ENCODE results near the gene UPF1. TPM values are rescaled to one million over a fixed set of nuclear protein-coding genes. Genes with fewer than 3 reads are reported as not detected.

UPF1 gene
- polyA plus RNA-seq, 1 of the 3 experiments (the other 2 are of a cell fraction), result 33.3 TPM

GRCh38 chr19:18798384-18799352, 33.1 kb upstream of the UPF1 start:
- DNase-seq, result no peak
- 50% methylated on average over 15 of the region's 22 CpGs for WGBS (ENCODE audit: low lambda C conversion rate)
- ChIA-PET CTCF (interaction anchor here (0.7 to 1.0 kb wide), 2 partner anchors 12 to 49 kb away, joined by 3 to 4 read pairs; no protein-coding TSS in a partner anchor), POLR2A (no interaction called here)
- no peak for TF ChIP-seq GABPA (IDR thresholded peaks at IDR 0.05; ENCODE audit: low read depth)
- TF ChIP-seq MAX (IDR thresholded peaks at IDR 0.05; ENCODE audit: low read depth), result no peak
- no peak for TF ChIP-seq MEF2A (IDR thresholded peaks at IDR 0.05; ENCODE audit: borderline replicate concordance, low read depth)
- no peak for TF ChIP-seq POLR2AphosphoS5 (IDR thresholded peaks at IDR 0.05; ENCODE audit: low read depth, low read length)
- TF ChIP-seq FOSL2 (IDR thresholded peaks at IDR 0.05; ENCODE audit: borderline replicate concordance, low read depth), result no peak
- TF ChIP-seq RAD21 (IDR thresholded peaks at IDR 0.05; ENCODE audit: low read length), result no peak
- no peak for TF ChIP-seq CHD2 (IDR thresholded peaks at IDR 0.05; ENCODE audit: low read length, partially characterized antibody)
- TF ChIP-seq, protein P1, sequence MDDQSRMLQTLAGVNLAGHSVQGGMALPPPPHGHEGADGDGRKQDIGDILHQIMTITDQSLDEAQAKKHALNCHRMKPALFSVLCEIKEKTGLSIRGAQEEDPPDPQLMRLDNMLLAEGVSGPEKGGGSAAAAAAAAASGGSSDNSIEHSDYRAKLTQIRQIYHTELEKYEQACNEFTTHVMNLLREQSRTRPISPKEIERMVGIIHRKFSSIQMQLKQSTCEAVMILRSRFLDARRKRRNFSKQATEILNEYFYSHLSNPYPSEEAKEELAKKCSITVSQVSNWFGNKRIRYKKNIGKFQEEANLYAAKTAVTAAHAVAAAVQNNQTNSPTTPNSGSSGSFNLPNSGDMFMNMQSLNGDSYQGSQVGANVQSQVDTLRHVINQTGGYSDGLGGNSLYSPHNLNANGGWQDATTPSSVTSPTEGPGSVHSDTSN (IDR thresholded peaks at IDR 0.05), result no peak
- TF ChIP-seq NRF1 (IDR thresholded peaks at IDR 0.05; ENCODE audit: low read depth, low read length), result no peak
- TF ChIP-seq SIN3A (IDR thresholded peaks at IDR 0.05; ENCODE audit: borderline replicate concordance, low read depth, low read length), result no peak
- TF ChIP-seq, protein P2, sequence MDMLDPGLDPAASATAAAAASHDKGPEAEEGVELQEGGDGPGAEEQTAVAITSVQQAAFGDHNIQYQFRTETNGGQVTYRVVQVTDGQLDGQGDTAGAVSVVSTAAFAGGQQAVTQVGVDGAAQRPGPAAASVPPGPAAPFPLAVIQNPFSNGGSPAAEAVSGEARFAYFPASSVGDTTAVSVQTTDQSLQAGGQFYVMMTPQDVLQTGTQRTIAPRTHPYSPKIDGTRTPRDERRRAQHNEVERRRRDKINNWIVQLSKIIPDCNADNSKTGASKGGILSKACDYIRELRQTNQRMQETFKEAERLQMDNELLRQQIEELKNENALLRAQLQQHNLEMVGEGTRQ (IDR thresholded peaks at IDR 0.05; ENCODE audit: borderline replicate concordance, low read depth, low read length), result no peak
- TF ChIP-seq MXI1 (IDR thresholded peaks at IDR 0.05; ENCODE audit: low read depth, low read length), result no peak
- Histone ChIP-seq H3K4me3 (ENCODE audit: low read depth in 2 of 2, low read length in 1 of 2) (no peak overlapping the region), H3K36me3 (replicated peaks in 1 of 2; ENCODE audit: control insufficient read depth in 1 of 2, insufficient read depth in 2 of 2, low read length in 1 of 2) (no peaks in the 10 kb centered on the region), H3K27me3 (ENCODE audit: insufficient read depth) (0 out of 2 replicates have a peak, but pooled peaks cover 5% of the 10 kb centered on the region), H3K9me3 (no peaks in the 10 kb centered on the region), H2AFZ (ENCODE audit: low read depth) (no peak overlapping the region), H3K27ac (ENCODE audit: low read depth in 2 of 2, low read length in 1 of 2) (no peak overlapping the region), H3K9me2 (no peaks in the 10 kb centered on the region), H4K20me1 (ENCODE audit: insufficient read depth) (no peaks in the 10 kb centered on the region), H3K9ac (no peak overlapping the region), H3K4me2 (no peak overlapping the region), H3K4me1 (ENCODE audit: control insufficient read depth in 1 of 2, insufficient read depth in 2 of 2, low read depth in 1 of 2, low read length in 1 of 2) (peaks cover 0 to 6% of the 10 kb centered on the region in 2 experiments; a peak in 1 of 4 replicates), H3K79me2 (ENCODE audit: insufficient read depth) (no peaks in the 10 kb centered on the region), H3F3A (replicated peaks; ENCODE audit: insufficient read depth) (no peaks in the 10 kb centered on the region)

- H3F3A ChIP-seq (replicated peaks; ENCODE audit: insufficient read depth), result no peaks in the 10 kb centered on the region
- no peak overlapping the region for H3K4me2 ChIP-seq
- ChIA-PET CTCF (no interaction called here), POLR2A (no interaction called here)
- H3K4me3 ChIP-seq (ENCODE audit: low read depth in 2 of 2, low read length in 1 of 2), result no peak overlapping the region
- no peaks in the 10 kb centered on the region for H4K20me1 ChIP-seq (ENCODE audit: insufficient read depth)
- peaks cover 0 to 6% of the 10 kb centered on the region in 2 experiments; a peak in 1 of 4 replicates for H3K4me1 ChIP-seq (ENCODE audit: control insufficient read depth in 1 of 2, insufficient read depth in 2 of 2, low read depth in 1 of 2, low read length in 1 of 2)
- no peaks in the 10 kb centered on the region for H3K9me2 ChIP-seq
- DNase-seq, result no peak
- no peaks in the 10 kb centered on the region for H3K36me3 ChIP-seq (replicated peaks in 1 of 2; ENCODE audit: control insufficient read depth in 1 of 2, insufficient read depth in 2 of 2, low read length in 1 of 2)
- H3K9me3 ChIP-seq, result no peaks in the 10 kb centered on the region
- no peak overlapping the region for H3K9ac ChIP-seq
- H3K79me2 ChIP-seq (ENCODE audit: insufficient read depth), result no peaks in the 10 kb centered on the region
- no peak overlapping the region for H2AFZ ChIP-seq (ENCODE audit: low read depth)
- 0 out of 2 replicates have a peak, but pooled peaks cover 5% of the 10 kb centered on the region for H3K27me3 ChIP-seq (ENCODE audit: insufficient read depth)
- no peak overlapping the region for H3K27ac ChIP-seq (ENCODE audit: low read depth in 2 of 2, low read length in 1 of 2)
- TF ChIP-seq FOSL2 (IDR thresholded peaks at IDR 0.05; ENCODE audit: borderline replicate concordance, low read depth) (no peak), RFX5 (IDR thresholded peaks at IDR 0.05; ENCODE audit: low read length) (no peak), MXI1 (IDR thresholded peaks at IDR 0.05; ENCODE audit: low read depth, low read length) (no peak), EP300 (IDR thresholded peaks at IDR 0.05; ENCODE audit: borderline replicate concordance in 1 of 2, low read depth in 1 of 2, low read length in 1 of 2) (no peak), NRF1 (IDR thresholded peaks at IDR 0.05; ENCODE audit: low read depth, low read length) (no peak), MAX (IDR thresholded peaks at IDR 0.05; ENCODE audit: low read depth) (no peak)
- TF ChIP-seq, protein P3, sequence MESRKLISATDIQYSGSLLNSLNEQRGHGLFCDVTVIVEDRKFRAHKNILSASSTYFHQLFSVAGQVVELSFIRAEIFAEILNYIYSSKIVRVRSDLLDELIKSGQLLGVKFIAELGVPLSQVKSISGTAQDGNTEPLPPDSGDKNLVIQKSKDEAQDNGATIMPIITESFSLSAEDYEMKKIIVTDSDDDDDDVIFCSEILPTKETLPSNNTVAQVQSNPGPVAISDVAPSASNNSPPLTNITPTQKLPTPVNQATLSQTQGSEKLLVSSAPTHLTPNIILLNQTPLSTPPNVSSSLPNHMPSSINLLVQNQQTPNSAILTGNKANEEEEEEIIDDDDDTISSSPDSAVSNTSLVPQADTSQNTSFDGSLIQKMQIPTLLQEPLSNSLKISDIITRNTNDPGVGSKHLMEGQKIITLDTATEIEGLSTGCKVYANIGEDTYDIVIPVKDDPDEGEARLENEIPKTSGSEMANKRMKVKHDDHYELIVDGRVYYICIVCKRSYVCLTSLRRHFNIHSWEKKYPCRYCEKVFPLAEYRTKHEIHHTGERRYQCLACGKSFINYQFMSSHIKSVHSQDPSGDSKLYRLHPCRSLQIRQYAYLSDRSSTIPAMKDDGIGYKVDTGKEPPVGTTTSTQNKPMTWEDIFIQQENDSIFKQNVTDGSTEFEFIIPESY (IDR thresholded peaks at IDR 0.05; ENCODE audit: borderline replicate concordance, low read depth), result no peak
- TF ChIP-seq, protein P4, sequence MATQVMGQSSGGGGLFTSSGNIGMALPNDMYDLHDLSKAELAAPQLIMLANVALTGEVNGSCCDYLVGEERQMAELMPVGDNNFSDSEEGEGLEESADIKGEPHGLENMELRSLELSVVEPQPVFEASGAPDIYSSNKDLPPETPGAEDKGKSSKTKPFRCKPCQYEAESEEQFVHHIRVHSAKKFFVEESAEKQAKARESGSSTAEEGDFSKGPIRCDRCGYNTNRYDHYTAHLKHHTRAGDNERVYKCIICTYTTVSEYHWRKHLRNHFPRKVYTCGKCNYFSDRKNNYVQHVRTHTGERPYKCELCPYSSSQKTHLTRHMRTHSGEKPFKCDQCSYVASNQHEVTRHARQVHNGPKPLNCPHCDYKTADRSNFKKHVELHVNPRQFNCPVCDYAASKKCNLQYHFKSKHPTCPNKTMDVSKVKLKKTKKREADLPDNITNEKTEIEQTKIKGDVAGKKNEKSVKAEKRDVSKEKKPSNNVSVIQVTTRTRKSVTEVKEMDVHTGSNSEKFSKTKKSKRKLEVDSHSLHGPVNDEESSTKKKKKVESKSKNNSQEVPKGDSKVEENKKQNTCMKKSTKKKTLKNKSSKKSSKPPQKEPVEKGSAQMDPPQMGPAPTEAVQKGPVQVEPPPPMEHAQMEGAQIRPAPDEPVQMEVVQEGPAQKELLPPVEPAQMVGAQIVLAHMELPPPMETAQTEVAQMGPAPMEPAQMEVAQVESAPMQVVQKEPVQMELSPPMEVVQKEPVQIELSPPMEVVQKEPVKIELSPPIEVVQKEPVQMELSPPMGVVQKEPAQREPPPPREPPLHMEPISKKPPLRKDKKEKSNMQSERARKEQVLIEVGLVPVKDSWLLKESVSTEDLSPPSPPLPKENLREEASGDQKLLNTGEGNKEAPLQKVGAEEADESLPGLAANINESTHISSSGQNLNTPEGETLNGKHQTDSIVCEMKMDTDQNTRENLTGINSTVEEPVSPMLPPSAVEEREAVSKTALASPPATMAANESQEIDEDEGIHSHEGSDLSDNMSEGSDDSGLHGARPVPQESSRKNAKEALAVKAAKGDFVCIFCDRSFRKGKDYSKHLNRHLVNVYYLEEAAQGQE (IDR thresholded peaks at IDR 0.05; ENCODE audit: low read depth, low read length), result no peak
These were observed 32.3 kb upstream of the UPF1 start for GRCh38 chr19:18799389-18799970.

Data from SK-N-SH (cell line).